ENCODE data around the gene ADAMTSL1.

Gene ADAMTSL1

GRCh38 chr9:18666986-18667772 lies 193.2 kb downstream of the ADAMTSL1 start:
- DNase-seq, result no peak

- DNase-seq, result no peak
Measured at GRCh38 chr9:18668944-18669343, 195.0 kb downstream of the ADAMTSL1 start.

GRCh38 chr9:18672706-18673105 lies 198.8 kb downstream of the ADAMTSL1 start:
- no peak for DNase-seq

- DNase-seq, result peak; percentile 9
Measured at GRCh38 chr9:18673179-18673578, 199.2 kb downstream of the ADAMTSL1 start.

GRCh38 chr9:18675332-18675731 lies 201.4 kb downstream of the ADAMTSL1 start:
- DNase-seq, result no peak

- no peak for DNase-seq
Measured at GRCh38 chr9:18675973-18676372, 202.0 kb downstream of the ADAMTSL1 start.

- DNase-seq, result no peak
Measured at GRCh38 chr9:18676525-18676924, 202.6 kb downstream of the ADAMTSL1 start.

- no peak for DNase-seq
Measured at GRCh38 chr9:18678821-18679590, 205.1 kb downstream of the ADAMTSL1 start.

GRCh38 chr9:18682907-18683306 lies 209.0 kb downstream of the ADAMTSL1 start:
- DNase-seq, result no peak

- DNase-seq, result no peak
Measured at GRCh38 chr9:18683312-18683711, 209.4 kb downstream of the ADAMTSL1 start.

- DNase-seq, result no peak
Measured at GRCh38 chr9:18683851-18684250, 209.9 kb downstream of the ADAMTSL1 start.

GRCh38 chr9:18684593-18685317 lies 210.8 kb downstream of the ADAMTSL1 start:
- no peak for DNase-seq

GRCh38 chr9:18688581-18689565 lies 214.9 kb downstream of the ADAMTSL1 start:
- DNase-seq, result no peak

GRCh38 chr9:18689921-18690320 lies 216.0 kb downstream of the ADAMTSL1 start:
- DNase-seq, result no peak

GRCh38 chr9:18692268-18692667 lies 218.3 kb downstream of the ADAMTSL1 start:
- peak; percentile 4 for DNase-seq

- DNase-seq, result no peak
Measured at GRCh38 chr9:18692962-18693361, 219.0 kb downstream of the ADAMTSL1 start.

- no peak for DNase-seq
Measured at GRCh38 chr9:18694959-18695668, 221.2 kb downstream of the ADAMTSL1 start.

- no peak for DNase-seq
Measured at GRCh38 chr9:18698992-18699391, 225.0 kb downstream of the ADAMTSL1 start.

GRCh38 chr9:18699764-18700163 lies 225.8 kb downstream of the ADAMTSL1 start:
- no peak for DNase-seq

GRCh38 chr9:18700714-18701113 lies 226.8 kb downstream of the ADAMTSL1 start:
- no peak for DNase-seq

- DNase-seq, result no peak
Measured at GRCh38 chr9:18703151-18703900, 229.4 kb downstream of the ADAMTSL1 start.
